Adipose tissue (tissue), 3 donors: ENCODE measurements around the gene ANXA2. TPM values are rescaled to one million over a fixed set of nuclear protein-coding genes. Genes with fewer than 3 reads are reported as not detected.
"Not testable (repeated sequence)": the region's sequence is repeated elsewhere in the genome, so short reads cannot be mapped to it uniquely, and the experiment has no call there.

Source experiments
- H3K27ac ChIP-seq: one replicate; pipeline ENCODE4 v1.5.1; 2013; ENCODE audit warnings: low read depth, low read length
- WGBS, 3 donors: extraction: QIAGEN DNeasy Blood & Tissue Kit; methylation state at CpG; one replicate each; pipeline ENCODE4 v1.1.7; 2013; 5-methylcytosine and 5-hydroxymethylcytosine counted together
- polyA plus RNA-seq, 3 donors: library from polyadenylated mRNA; stranded (reverse); fragments of 200-250 nt; gene quantifications; one replicate each; pipeline ENCODE4 v1.2.3, GENCODE V29; 2013
- donor health status: healthy with polysubstance abuse.
- donor health status: Bipolar disorder and iron deficiency.
- donor health status: healthy.

Gene ANXA2
- polyA plus RNA-seq, 3 donors: 269 to 1,224 (median 987) TPM

DNA sequence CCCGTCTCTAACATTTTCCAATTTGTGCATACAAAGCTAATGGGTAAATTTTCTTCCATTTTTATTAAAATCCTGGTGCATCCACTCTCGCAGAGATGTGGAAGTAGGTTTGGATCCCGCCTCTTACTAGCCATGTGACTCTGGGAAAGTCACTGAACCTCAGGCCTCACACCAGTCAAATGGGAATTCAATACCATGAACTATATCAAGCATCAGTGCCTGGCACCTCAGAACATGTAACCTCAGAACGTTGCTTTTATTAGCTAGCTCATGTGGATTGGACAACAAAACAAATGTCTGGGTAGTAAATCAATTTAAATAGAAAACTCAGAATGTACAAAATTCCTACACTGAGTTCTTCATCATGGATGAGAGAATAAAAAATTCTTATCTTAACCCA lies 60.7 kb downstream of the ANXA2 start:
- no peak overlapping the region for H3K27ac ChIP-seq
- 83 to 86% (median 84%) methylated on average over 4 of the region's 4 CpGs for WGBS, 3 donors

DNA sequence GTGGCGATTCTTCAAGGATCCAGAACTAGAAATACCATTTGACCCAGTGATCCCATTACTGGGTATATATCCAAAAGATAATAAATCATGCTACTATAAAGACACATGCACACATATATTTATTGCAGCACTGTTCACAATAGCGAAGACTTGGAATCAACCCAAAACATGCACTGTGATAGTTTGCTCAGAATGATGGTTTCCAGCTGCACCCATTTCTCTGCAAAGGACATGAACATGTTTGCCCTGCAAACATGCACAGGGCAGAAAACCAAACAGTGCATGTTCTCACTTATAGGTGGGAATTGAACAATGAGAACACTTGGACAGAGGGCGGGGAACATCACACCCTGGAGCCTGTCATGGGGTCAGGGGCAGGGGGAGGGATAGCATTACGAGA lies 62.5 kb downstream of the ANXA2 start:
- not testable (repeated sequence) for H3K27ac ChIP-seq

DNA sequence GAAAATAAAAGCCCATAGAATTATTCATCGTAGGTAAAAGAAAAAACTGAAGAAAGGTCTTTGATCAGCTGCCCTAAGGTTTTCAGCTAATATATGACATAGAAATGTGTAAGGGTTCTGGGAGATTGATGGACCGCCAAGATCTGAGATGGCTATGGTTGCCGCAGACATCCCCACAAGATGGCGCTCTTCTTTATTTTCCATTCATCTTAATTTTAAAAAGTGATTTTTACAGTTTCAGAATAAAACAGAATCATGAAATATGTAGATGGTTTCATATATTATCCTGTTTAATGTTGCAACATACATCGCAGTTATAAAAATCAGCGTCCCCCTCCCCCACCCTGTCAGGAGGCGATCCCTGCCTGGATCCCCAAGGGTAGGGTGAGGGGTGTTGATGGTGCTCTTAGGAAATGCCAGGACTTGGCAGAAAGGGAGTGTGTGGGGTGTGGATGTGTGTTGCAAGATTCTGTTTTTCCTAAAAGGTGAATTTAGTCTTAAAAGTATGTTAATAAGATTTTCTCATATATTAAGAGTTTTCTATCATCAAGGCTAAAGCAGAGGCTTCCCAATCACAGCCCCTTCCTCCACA lies 68.8 kb downstream of the ANXA2 start:
- no peak overlapping the region for H3K27ac ChIP-seq
- WGBS, 3 donors: 14 to 19% (median 16%) methylated on average over 7 of the region's 7 CpGs

More for the DNA sequence above, 62.5 kb downstream of the ANXA2 start:
- WGBS, 3 donors: 71 to 81% (median 75%) methylated on average over 4 of the region's 4 CpGs

DNA sequence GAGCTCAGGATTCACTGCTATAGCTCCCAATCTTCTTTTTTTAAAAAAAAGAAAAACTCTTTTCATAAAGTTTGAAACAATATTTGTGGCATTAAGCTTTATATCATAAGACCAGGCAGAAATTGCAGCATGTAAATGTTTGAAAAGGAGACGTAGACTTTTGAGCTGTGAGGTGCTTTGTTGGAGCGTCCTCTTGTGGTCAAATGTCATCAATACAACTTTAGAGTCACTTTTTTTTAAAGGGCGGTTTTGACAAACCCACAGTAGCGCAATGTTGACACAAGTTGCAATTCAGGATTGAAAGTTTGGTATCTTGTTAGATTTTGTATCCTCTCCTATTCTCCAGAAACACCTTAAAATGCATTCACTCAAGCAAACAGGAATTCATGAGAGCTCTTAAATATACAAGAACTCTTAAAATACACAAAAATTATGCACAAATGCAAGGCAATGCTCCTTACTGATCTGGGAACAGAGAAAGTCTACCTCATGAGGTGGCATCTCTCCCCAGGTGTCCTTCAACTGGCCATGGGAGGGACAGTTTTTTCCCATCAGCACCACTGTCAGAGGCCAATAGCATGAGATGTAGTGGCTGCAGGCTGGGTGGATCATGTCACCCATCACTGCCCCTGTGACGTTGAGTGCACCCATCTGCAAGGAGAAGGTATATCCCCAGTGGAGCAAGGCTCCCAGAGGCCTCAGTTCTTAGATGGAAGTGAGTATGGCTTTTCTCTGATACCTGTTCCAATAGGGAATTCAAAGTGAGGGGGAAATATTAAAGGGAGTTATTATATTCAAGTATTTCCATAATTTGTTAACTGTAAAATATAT lies 70.7 kb downstream of the ANXA2 start:
- WGBS, 3 donors: 15 to 22% (median 16%) methylated on average over 5 of the region's 5 CpGs
- no peak overlapping the region for H3K27ac ChIP-seq

DNA sequence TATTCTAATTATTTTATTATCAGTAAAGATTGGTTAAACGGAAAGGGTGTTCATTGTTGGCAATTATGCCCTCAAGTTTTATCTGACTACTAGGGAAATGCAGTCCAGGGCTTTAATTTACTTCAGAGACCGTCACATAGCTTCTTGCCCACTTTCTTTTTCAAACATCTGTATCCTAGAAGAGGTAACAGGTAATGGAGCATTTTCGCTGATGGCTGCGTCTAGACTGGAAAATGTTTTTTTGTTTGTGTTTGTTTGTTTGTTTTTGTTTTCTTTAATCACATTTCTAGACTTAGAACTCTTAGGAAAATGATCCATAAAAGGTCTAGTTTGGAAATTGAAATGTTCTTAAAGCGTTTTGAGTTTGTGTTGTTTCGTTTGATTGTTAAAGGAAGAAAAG lies 71.4 kb downstream of the ANXA2 start:
- WGBS, 3 donors: 15 to 44% (median 24%) methylated on average over 6 of the region's 6 CpGs
- H3K27ac ChIP-seq: no peak overlapping the region

DNA sequence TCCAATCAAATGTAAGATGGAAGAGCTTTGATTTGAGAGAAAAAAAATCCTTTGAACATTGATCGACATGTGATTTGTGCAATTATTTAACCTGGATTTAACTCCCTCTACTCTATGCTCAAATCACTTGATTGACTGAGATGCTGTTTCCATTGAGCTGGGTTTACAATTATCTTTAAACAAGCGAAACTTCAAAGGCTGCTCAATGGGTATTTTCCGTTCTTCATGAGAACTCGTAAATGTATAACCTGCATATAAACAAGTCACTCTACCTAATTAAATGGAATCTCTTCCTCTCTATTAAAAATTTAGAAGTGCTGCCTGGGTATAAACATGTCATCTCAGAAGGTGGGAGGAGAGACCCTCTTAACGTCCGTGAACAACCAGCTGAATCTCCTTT lies 71.9 kb downstream of the ANXA2 start:
- no peak overlapping the region for H3K27ac ChIP-seq
- WGBS, 3 donors: 36 to 72% (median 61%) methylated on average over 6 of the region's 6 CpGs

DNA sequence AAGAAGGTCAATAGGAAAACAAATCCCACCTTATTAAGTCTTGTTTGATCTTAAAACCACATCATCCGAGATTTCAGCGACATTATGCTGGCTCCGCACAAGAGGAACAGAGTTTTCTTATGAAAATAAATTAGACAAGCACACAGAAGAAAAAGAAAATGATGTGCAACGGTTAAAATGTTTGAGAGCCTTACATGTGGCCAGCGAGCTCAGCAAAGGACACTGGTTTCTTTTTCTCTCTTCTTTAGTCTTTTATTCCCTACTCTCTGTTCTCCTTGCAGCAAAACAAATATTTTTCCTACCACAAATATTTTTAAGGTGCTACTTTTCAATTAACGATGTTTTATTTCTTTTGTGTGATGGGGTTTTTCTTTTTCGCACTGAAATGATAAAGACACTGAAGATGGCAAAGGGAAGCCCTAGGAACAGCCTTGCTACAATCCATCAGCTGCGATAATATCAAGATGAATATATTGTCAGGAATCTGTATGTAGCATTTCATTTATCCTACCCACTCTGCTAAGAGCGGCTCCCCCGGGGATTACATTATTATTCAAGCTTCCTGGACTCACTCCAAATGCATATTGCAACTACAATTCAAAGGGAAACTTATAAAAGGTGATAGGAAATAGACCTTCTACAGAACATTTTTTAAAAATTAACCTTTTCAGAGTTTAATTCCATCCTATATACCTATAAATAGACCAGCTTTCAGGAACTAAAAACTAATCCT lies 72.9 kb downstream of the ANXA2 start:
- 51 to 65% (median 62%) methylated on average over 10 of the region's 10 CpGs for WGBS, 3 donors

DNA sequence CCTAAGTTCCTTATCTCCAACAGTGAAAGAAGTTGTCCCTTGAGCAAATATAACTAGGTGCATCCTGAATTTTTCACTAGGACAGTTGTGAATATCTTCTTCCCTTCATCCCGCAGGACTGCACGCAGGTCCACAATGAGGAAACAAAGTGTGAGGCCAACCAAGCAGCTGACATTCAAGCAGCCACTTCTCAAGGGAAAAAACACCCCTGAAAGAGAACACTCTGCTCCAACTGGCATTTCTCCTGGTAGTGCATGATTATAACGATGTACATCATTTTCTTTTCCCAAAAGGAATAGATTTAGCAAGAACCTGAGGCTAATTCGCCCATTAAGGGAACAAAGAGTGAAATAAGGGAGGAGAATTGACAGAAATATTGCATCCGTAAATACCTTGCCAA lies 74.5 kb downstream of the ANXA2 start:
- H3K27ac ChIP-seq: no peak overlapping the region
- 48 to 75% (median 62%) methylated on average over 5 of the region's 5 CpGs for WGBS, 3 donors

More for the DNA sequence above, 72.9 kb downstream of the ANXA2 start:
- no peak overlapping the region for H3K27ac ChIP-seq

DNA sequence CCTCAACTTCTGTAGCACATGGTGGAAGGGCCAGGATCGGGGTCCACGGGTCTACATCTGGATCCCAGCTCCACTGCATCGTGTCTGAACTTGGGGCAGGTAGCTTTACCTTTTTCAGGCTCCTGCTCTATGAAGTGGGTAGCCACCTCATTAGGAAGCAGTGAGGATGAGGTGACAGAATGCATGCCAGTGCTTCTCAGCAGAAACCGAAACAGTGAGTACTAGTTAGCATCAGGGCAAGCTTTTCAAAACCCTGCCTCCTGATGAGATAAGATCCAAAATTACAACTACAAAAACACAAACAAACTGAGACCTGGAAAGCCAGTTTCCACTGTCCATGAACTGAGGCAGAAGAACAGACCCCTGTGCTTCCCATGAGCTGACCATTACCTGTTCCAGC lies 77.4 kb downstream of the ANXA2 start:
- WGBS, 3 donors: 86 to 92% (median 91%) methylated on average over 4 of the region's 4 CpGs
- H3K27ac ChIP-seq: no peak overlapping the region

DNA sequence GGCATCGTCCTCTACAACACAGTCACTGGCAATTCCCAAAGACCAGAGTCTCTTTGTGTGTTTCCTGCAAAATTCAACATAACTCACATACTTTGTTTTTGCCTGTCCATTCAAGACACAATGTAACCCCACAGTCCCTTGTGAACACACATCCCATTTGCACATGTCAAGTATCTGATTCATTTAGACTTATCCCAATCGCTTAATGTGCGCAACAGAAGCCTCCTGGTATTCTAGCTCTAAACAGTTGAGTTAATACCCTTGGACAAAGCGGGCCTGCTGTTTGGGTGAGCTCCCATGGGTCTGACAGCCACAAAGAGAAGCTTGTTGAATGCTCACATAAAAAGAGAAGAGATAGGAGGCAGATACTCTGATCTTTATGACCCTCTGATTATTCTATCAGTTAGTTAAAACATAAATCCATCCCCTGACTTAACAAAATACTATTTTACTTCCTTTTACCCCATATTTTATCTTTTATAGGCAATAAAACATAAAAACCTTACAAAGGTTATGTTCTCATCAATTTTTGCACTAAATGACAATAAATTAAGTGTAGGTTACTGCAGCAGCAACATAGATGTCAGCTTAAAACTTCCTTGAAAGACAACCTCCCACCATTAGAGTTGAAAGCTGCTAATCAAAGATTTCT lies 79.4 kb downstream of the ANXA2 start:
- WGBS, 3 donors: 94 to 96% (median 95%) methylated on average over 4 of the region's 4 CpGs
- no peak overlapping the region for H3K27ac ChIP-seq

DNA sequence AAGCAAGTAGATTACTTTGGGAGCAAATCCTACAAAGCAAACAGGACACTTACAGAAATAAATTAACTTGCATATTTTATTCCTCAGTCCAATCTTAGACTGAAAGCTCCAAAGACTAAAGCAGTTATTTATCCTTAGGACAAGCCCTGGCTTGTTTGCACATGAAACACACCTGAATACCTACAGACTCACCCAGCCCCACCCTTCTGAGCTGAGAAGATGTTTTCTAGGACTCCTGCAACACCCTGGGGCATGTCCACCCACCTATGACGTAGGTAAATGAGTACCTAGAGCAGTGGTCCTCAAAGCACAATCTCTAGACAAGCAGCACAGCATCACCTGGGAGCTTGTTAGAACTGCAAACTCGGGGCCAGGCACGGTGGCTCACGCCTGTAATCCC lies 80.8 kb downstream of the ANXA2 start:
- WGBS, 3 donors: 43 to 91% (median 61%) methylated on average over 4 of the region's 4 CpGs
- no peak overlapping the region for H3K27ac ChIP-seq

DNA sequence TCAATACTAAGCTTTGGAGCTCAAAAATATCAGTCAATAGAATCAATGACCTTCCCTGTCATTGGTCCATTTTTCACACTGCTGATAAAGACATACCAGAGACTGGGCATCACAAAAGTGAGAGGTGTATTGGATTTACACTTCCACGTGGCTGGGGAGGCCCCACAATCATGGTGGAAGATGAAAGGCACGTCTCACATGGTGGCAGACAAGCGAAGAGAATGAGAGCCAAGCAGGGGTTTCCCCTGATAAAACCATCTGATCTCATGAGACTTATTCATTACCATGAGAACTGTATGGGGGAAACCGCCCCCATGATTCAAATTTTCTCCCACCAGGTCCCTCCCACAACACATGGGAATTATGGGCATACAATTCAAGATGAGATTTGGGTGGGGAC lies 81.9 kb downstream of the ANXA2 start:
- no peak overlapping the region for H3K27ac ChIP-seq
- 45 to 62% (median 54%) methylated on average over 4 of the region's 4 CpGs for WGBS, 3 donors

DNA sequence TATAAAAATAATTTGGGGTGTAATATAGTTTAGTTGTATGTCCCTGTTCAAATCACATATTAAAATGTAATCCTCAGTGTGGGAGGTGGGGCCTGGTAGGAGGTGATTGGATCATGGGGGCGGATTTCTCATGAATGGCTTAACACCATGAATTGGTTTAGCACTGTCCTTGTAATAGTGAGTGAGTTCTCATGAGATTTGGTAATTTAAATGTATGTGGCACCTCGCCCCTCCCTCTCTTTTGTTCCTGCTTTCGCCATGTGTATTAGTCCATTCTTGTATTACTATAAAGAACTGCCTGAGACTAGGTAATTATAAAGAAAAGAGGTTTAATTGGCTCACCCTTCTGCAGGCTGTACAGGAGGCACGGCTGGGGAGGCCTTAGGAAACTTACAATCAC lies 83.9 kb downstream of the ANXA2 start:
- 73 to 88% (median 86%) methylated on average over 4 of the region's 4 CpGs for WGBS, 3 donors
- no peak overlapping the region for H3K27ac ChIP-seq

DNA sequence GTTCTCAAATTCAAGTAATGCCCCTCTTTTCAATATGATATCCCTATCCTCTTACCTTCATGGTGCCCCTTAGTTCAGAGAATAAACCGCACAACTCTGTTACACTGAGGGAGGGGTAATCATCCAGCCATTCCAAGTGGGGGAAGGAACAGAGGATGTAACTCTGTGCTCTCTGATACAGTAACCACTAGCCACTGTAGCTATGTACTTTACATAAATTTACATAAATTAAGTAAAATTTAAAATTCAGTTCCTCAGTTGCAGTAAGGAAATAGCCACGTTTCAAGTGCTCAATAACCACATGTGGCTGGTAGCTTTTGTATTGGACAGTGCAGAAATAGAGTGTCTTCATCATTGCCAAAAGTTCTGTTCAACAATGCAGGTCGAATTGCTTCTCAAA lies 90.8 kb downstream of the ANXA2 start:
- H3K27ac ChIP-seq: no peak overlapping the region
- 57 to 65% (median 60%) methylated on average over 3 of the region's 3 CpGs for WGBS, 3 donors

DNA sequence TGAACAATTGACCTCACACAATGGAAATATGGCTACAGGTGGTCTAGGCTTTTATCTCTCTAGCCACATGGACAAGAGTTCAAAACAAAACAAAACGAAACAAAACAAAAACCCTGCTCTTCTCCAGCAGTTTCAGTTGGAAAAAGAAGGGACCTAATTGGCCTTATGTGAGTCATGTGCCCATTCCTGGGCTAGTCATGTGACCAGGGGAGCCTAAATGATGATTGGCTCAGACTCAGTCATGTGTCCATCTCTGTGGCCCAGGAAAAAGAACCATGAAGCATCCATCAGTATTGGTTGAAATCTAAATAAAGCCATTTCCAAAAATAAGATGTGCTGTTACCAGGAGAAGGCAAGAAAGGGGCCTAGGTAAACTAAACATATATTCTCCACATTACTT lies 96.8 kb downstream of the ANXA2 start:
- H3K27ac ChIP-seq: no peak overlapping the region
- 50 to 84% (median 68%) methylated on average over 1 of the region's 1 CpG for WGBS, 3 donors

DNA sequence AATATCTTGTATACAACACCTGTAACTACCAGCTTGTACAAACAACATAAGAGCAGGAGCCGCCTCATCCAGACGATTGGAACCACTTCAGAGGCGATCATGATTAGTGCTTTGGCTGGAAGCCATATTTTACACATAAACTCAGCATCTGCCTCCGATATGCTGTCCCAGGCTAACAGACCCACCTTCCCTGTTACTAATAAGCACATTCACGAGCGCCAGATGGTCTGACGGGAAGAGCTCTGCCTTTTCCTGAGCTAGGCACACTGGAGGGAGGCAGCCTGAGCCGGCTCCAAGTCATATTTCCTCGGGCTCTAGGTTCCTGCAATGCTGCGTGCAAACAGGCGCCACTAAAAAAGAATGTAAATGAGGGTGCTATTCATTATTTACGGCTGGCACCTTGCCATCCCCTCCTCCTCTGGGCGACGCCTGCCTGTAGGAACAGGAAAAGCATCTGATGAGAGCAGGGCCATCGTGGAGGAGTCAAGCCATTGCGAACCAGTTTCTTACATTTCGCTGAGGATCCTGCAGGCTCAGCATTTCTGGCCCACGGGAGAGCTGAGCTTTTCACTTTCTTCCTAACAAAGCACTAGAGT lies 98.2 kb downstream of the ANXA2 start:
- 42 to 52% (median 48%) methylated on average over 18 of the region's 18 CpGs for WGBS, 3 donors
- H3K27ac ChIP-seq: no peak overlapping the region
